GM12872 (cell line): ENCODE measurements around the gene PNKD.

Experiments used
- TF ChIP-seq, protein P1 (sequence below): IDR thresholded peaks from 3 replicates; pipeline ENCODE4 v1.5.1; 2011; ENCODE audit warnings: low read depth, mild to moderate bottlenecking, low read length, moderate library complexity; ENCODE audit not compliant: insufficient read depth

Gene PNKD

GRCh38 chr2:218354045-218354444, 83.7 kb downstream of the PNKD start:
- TF ChIP-seq, protein P1, sequence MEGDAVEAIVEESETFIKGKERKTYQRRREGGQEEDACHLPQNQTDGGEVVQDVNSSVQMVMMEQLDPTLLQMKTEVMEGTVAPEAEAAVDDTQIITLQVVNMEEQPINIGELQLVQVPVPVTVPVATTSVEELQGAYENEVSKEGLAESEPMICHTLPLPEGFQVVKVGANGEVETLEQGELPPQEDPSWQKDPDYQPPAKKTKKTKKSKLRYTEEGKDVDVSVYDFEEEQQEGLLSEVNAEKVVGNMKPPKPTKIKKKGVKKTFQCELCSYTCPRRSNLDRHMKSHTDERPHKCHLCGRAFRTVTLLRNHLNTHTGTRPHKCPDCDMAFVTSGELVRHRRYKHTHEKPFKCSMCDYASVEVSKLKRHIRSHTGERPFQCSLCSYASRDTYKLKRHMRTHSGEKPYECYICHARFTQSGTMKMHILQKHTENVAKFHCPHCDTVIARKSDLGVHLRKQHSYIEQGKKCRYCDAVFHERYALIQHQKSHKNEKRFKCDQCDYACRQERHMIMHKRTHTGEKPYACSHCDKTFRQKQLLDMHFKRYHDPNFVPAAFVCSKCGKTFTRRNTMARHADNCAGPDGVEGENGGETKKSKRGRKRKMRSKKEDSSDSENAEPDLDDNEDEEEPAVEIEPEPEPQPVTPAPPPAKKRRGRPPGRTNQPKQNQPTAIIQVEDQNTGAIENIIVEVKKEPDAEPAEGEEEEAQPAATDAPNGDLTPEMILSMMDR = no peak

GRCh38 chr2:218354850-218355443, 84.6 kb downstream of the PNKD start:
- TF ChIP-seq, protein P1 = no peak

GRCh38 chr2:218357236-218358177, 87.2 kb downstream of the PNKD start:
- TF ChIP-seq, protein P1 = no peak

- TF ChIP-seq, protein P1 = no peak
Observed at GRCh38 chr2:218360453-218360852, 90.1 kb downstream of the PNKD start.

GRCh38 chr2:218362606-218363005, 92.3 kb downstream of the PNKD start:
- TF ChIP-seq, protein P1 = no peak

DNA sequence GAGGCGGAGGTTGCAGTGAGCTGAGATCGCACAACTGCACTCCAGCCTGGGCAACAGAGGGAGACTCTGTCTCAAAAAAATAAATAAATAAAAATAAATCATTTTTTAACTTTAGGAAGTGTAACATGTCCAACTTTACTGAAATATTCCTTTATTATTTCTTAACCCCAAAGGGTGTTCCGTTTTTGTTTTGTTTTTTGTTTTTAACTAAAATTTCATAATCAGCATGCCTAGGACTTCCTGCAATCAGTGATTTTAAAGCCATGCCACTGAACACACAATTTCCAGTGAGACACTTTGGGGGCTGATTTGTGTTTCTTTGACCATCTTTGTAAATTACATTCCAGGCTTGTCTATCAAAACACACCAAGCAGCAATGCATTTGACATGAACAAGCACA, 93.4 kb downstream of the PNKD start:
- TF ChIP-seq, protein P1 = no peak

GRCh38 chr2:218364196-218364595, 93.9 kb downstream of the PNKD start:
- TF ChIP-seq, protein P1 = no peak
